Occipital lobe (tissue), 2 donors: ENCODE measurements around the gene FOXP1. TPM values are rescaled to one million over a fixed set of nuclear protein-coding genes. Genes with fewer than 3 reads are reported as not detected.

ENCODE experiments used
- DNase-seq: peaks from one replicate; lab custom pipeline; 2025; lab: John Stamatoyannopoulos, UW
- total RNA-seq: library from RNA; depleted of rRNA; stranded (reverse); fragments of >200 nt; gene quantifications from one replicate; pipeline ENCODE4 v1.2.3, GENCODE V29; 2014

FOXP1 gene
- total RNA-seq, 1 donor from 2014 or later: 168 TPM

DNA sequence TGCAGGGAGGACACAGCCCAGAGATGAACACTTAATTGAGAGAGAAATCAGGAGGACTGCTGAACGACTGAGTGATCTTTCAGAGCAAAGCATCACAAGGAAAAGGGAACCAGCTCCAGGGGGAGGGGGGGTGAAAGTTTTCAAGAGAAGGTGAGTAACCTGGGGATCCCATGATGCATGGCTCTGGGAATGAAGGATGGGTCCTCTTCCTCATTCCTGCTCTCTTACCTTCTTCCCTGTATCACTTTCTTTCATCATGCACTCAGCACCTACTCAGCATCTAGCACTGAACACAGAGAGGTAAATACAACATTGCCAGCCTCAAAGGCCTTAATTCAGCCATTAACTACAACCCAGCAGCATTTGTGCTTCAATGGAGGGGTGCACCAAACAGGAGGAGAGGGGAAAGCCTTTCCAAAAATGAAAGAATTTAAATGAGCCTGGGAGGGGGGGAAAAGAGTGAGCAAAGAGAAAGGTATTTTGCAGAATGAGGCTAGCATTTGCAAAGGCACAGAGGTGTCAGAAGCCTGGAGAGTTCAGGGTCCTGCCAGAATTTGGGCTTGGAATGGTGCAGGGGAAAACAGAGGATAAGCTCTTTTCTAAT lies 427.4 kb downstream of the FOXP1 start:
- no peak for DNase-seq

DNA sequence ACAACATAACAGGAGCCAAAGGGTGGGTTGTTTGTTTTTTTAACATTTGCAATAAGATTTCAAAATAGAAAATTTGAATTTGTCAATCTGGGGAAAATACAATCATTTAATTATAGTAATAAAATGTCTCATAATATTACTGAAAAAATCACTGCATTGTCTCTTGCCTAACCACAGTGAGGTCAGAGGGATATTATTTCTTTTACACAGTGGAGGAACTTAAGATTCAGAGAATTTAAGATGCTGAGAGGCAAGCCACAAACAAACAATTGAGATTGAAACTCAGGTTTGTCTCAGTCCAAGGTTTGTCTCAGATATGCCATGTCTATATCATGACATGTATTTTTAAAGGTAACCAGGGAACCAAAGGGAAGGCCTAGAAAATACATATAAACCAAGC lies 428.7 kb downstream of the FOXP1 start:
- DNase-seq: no peak

DNA sequence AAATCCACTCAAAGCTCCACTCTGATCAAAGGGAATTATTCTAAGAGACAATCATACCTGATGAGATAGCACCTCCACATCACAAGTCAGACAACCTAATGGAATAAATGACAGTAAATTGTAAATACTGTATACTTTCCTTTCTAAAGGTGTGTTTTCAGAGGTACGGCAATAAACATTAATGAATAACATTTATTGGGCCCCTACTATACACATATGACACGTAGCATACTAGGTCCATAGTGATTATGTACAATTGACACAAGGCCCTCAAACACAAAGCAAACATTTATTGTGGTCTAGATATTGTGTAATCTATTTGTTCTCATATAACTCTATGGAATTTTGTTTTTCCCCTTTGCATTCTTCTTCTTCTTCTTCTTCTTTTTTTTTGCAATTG lies 429.8 kb downstream of the FOXP1 start:
- DNase-seq: no peak

DNA sequence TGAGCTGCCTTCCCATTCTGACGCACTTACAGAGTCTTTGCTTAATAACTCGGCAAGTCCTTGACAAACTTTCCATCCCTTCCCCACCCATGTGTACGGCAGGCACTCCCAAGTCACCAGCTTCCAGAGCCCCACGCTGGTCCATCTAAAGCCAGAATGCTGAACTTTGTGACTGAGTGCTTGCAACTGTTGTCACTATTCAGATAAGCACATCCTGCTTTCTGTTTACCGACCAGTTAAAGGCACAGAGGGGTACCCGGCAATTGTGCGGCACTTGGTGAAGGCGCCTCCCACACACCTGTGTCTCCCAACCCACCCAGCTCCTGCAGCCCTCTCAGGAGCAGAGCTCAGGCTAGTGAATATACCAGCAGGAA lies 430.6 kb downstream of the FOXP1 start:
- no peak for DNase-seq

DNA sequence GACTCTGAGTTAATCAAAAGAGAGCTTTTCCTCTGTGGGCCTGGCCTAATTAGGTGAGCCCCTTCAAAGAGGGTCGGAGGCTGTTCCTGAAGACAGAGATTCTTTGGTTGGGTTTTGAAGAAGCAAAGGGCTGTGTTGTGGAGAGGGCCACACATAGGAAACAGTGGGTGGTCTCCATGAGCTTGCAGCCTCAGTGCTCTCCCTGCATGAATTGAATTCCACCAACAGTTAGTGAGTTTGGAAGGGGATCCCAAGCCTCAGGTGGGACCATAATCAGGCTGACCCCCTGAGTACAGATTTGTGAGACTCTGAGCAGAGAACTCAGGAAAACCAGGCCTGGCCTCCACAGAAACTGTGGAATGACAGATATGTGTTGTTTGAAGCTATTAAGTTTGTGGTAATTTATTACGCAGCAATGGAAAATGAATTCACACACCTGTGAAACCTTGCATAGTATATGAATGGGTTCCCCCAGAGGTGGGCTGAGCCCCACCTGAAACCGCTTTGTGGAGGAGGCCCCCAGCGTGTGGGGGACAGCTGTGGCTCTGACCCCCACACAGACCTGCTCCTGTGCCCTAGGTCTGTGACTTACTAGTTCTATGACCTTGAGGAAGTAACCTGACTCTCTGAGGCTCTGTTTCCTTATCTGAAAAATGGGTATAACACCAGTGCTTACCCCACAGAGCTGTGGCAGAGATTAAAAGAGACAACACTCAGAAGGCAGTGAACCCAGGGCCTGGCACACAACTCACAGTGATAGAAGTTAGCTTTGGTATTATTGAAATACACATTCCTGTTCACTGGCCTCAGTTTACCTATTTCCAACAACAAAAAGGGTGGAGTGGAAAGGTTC lies 431.3 kb downstream of the FOXP1 start:
- DNase-seq: no peak

DNA sequence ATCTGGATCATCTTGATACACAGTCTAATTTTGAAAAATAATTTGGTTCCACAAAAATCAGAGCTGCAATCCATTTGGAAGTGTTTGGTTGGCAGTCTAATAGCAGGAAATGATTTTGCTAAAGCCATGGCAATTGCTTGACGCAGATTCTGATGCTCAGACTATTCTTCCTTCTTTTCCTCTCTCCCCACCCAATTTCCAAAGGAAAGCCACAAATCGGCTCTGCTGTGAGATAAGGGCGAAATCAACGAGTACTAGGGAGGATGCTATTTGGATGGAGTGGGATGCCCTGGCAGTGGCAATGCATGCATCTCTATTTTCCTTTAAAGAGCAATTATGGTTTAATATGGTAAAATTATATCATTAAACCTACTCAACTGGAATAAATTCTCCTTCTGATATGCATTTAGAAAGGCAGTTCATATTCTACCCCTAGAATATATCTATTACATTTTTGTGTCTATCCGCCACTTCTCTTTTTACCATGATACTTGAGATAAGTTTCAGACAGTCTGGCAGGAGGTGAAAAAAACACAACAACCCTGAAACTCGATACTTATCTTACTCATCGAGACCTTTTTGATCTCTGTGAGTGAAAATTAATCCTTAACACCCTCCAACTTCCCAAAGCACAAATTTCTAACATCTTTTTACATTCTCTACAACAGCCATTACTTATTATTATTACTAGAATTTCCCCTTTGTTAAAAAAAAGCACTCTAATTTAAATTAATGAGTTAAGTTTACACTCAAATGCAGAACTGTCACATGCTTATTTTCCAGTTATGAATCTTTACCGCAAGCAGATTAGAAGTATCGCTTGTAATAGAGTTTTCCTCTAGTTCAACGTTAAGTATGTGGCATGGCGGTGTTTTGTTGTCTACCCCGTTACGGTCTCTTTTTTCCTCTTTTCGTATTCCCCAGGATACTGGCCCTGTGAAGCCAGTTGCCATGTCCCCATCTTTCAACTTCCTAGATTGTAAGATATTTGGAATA lies 433.3 kb downstream of the FOXP1 start:
- DNase-seq: no peak

DNA sequence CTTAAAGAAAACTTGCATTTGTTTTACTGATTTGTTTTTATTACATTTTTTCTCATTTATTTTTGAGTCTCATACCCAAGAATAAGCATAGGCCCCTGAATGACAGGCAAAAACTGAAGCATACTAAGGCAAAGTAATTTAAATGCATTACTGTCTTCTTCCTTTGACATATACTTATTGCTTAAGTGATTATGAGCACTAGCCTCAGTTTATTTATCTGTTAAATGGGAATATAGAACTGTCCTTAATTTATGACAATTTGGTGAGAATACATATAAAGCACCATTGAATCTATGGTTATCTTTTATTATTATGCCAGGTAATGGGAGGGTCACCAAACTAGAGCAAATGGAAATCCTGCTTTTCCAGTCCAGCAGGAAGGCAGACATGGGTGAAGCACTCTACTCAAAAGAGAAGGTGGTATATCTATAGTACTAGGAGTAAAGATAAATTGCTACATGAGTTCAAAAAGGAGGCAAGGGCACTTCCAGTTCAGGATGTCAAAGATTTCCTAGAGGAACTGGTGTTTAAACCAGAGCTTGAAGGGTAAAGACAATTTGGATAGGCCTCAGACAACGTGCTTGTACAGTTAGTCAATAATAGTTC lies 435.0 kb downstream of the FOXP1 start:
- no peak for DNase-seq

DNA sequence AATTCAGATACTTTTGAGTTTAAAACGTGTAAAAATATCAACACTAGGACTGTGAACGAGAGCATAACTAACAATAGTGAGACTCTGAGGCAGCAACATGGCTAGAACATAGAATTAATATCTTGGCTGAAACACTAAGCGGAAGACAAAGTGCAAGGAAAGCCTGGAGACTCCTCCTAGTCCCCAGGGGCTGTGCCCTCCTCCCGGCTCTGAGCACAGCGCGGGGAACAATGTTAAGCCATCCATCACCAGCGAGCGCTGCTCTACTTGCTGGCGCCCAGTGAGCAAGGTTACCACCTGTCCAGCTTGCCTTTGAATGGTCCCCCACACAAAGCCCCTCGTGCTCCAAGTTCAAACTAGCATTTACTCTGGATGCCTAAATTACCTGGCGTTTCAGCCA lies 436.9 kb downstream of the FOXP1 start:
- DNase-seq: no peak

DNA sequence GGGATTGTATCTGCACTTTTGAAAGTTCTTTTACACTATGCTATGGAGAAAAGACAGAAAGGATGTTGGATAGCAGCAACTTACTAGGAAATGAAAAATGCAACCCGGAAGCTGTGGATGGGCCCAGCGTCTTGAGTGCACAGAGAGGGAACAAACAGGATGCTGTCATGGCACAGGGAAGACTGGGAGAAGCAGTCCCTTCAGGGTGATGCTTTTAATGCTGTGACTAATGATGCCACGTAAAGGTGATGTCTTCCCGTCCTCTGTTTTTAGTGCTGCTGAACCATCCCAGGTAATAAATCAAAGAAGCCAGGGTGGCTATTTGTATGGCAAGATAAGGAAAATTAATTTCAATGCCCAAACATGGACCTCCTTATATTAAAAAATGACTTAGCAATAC lies 437.6 kb downstream of the FOXP1 start:
- no peak for DNase-seq

DNA sequence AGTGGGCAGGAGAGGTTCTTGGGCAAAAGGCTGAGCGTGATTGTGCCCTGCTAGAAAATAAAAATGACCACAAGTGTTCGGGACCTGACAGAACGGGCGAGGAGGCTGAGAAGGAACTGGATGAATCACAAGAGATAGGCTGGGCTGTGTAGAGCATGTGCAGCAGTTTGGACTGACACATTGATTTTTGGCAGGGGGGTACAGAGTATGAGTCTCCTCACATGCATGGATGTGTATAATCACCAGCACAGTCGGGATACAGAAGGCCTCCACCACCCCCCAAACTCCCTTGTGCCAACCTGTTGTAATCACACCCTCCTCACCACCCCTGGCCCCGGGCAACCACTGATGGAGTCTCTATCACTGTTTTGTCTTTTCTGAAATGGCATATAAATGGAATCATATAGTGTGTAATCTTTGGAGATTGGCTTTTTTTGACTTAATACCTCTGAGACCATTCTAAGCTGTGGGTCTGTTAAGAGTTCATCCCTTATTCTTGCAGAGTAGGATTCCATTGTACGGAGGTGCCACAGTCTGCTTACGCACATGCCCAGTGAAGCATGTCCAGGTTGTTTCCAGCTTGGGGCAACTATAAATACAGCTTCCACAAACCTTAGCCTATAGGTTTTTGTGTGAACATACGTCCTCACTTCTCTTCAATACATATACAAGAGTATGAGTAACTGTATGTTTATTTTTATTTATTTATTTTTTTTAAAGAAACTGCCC lies 438.8 kb downstream of the FOXP1 start:
- DNase-seq: no peak

DNA sequence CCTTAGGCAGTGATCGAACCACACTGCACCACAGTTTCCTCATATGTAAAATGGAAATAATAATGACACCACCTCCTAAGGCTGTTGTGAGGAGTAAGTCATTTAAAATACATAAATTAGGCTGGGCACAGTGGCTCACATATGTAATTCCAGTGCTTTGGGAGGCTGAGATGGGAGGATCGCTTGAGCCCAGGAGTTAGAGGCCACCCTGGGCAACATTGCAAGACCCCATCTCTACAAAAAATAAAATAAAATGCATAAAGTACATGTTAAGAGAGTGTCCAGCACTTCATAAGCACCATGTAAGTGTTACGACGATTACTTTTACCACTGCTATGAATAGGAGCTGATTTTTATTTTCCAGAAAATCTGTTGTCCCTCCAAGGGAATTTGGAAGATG lies 440.0 kb downstream of the FOXP1 start:
- DNase-seq: no peak

DNA sequence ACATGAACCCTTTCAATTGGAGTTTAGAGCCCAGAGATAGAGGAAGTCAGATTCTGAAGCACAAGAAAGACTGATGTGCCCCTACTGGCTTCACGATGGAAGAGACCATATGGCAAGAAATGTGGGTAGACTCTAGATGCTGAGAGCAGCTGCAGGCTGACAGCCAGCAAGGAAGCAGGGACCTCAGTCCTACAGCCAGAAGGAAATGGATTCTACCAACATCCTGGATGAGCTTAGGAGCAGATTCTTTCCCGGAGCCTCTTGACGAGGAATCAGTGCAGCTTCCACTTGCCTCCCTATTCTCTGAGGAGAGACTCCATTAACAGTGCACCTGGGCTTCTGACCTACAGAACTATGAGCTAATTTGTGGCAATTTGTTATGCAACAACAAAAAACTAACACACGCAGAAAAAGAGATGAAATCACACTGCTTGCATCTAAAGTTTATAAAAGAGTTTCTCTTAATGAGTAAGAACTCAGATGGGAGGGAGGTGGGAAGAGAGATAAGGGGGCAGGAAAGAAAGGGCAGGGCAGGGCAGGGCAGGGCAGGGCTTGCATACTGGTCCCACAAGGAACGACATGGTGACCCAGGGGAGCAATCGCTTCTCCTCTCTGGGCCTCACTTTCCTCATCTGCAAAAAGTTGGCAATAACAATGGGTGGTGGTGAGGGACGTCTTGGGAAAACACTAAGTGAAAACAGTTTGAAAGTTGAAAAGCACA lies 440.9 kb downstream of the FOXP1 start:
- DNase-seq: no peak

DNA sequence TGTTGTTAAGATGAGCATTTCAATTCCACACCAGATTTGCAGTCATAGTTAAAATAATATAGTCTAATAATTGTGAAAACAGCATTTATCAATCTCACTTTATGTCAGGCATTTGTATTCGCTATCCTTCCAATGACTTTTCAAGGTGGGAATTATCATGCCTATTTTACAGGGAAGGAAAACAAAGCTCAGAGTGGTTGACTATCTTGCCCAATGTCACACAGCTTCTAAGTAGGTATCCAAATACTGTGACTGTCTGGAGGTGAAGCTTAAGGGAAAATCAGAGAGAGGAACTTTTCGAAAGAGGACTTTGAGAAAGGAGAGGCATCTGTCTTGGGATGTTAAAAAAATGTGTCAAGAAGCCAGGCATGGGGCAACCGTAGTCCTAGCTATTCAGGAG lies 443.1 kb downstream of the FOXP1 start:
- no peak for DNase-seq

DNA sequence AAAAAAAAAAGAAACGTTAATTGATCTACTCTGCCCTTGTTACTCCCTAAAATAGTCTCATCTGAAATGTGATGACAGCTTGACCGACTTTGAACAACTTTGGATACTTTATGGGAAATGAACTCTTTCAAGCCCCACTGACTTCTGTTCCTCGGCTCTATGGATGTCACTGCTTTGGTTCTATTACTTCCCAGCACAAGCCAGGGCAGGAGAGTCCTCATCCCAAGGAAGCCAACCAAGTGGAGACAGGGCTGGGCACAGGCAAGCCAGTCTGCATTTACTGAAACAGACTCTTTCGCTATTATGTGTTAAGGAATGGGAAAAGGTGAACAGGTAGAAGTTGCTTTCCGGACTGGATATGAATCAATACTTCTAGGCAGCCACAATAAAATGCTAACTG lies 444.0 kb downstream of the FOXP1 start:
- DNase-seq: no peak

DNA sequence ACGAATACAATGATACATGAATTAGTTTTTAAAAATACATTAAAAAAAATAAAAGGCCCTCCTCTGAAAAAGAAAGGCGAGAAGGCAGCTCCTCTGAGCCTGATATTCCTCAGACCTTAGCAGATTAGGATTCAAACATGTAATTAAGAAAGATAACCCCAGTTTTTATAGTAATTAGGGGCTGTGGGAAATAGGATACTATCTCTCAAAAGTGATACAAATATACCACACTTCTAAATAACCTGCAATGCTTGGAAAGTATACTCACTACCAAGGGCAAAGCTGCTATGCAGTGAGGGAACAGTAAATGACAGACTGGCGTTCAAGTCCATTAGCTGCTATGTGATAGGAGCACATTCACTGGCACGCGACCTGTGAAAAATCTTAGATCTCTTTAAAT lies 445.1 kb downstream of the FOXP1 start:
- no peak for DNase-seq

DNA sequence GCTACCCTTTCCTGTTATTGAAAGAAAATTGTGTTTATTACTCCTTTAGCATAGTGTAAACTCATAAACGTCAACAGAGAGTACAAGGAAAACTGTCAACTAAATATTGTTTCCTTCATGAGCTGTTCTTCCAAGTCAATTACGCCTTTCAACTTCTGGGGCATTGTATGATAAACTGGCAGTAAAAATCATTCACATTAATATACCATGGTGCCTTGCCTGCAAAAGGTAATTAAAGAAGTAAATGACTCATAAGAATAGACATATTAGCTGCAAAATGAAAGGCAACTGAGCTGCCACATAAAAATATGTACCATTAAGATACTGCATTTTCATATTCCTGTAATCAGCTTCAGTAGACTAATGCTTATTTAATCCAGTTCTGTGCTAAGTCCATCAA lies 447.3 kb downstream of the FOXP1 start:
- DNase-seq: no peak

DNA sequence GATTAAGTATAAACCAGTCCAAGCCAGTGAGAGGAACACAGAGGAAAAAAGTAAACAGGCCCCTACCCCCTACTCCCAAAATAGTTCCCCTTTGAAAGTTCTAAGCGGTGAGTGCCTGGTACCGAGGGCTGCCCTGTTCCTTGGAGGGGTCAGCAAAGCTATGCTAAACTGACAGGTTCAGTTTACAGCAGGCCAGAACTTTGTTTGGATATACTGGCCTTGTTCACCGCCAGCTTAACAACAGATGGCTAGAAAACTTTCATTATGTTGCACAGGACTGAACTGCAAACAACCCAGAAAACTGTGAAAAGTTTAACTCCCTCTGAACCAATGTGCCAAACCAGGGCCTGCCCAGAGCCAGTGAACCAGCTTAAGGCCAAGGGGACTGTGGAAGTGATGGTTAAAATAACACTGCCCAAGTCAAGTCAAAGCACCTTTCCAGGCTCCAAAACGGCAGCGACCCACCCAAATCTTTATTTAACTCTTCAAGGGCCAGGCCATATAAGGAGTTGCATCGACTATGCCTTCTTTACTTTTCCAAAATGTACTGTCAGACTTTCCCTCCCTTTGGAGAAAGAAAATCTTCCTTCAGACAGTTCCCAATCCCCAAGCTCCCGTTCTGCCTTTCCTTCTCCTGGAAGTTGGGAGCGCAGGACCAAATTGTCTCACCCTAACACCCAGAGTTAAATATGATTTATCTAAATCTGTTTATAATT lies 448.0 kb downstream of the FOXP1 start:
- DNase-seq: no peak

DNA sequence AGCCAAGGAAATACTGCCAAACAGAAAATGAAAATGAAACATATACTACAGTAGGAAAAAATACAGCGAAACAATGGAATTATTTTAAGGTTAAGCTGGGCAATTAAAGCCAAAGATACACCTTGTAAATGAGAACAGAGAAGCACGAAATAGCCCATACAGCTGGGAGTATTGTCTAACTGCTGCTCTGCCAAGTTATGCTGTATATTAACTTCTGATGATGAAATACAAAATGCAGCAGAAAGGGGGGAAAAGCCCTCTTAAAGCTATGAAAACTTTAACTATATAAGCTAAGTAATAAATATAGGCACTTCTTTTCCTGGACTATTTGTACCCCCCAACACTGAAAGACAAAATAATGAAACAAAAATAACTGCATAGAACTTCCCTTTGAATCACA lies 449.0 kb downstream of the FOXP1 start:
- no peak for DNase-seq

DNA sequence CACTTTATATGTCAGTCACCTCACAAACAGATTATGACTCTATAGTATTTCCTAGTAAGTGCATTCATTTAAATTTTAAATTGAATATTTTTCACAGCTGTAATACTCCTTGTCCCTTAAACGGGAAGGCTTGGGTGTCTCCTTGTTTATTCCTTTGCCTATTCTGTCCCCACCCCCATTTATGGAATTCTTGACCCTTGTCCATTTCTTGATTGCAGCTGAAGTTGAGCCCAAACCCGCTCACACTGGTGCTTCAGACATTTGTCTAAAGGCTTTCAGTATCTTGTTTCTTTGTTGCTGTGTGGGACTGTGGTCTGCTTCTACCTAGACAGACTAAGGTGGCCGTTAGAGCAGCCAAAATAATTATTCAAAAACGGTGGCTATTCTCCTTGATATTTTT lies 449.7 kb downstream of the FOXP1 start:
- no peak for DNase-seq
